ENCODE measurements around the gene CCDC170.

Gene CCDC170

GRCh38 chr6:151661509-151661908 lies 167.7 kb downstream of the CCDC170 start:
- DNase-seq: no peak

GRCh38 chr6:151661928-151662327 lies 168.1 kb downstream of the CCDC170 start:
- no peak for DNase-seq

GRCh38 chr6:151663559-151663958 lies 169.7 kb downstream of the CCDC170 start:
- DNase-seq: no peak

- DNase-seq: no peak
Measured at GRCh38 chr6:151664390-151664789, 170.6 kb downstream of the CCDC170 start.

- DNase-seq: no peak
Measured at GRCh38 chr6:151665329-151665728, 171.5 kb downstream of the CCDC170 start.

GRCh38 chr6:151666526-151666925 lies 172.7 kb downstream of the CCDC170 start:
- DNase-seq: no peak

- no peak for DNase-seq
Measured at GRCh38 chr6:151669208-151669560, 175.4 kb downstream of the CCDC170 start.

- DNase-seq: no peak
Measured at GRCh38 chr6:151670116-151670515, 176.3 kb downstream of the CCDC170 start.

Measured in stimulated activated naive CD4-positive, alpha-beta T cell (primary cell).